K562 (cell line): ENCODE measurements around the gene PTRHD1.

ENCODE experiments used
- CCAR2 ChIP-seq: fragments of 200-400 bp; formaldehyde crosslinking; IDR thresholded peaks from 2 replicates; pipeline ENCODE4 v1.6.1; 2017; ENCODE audit warnings: mild to moderate bottlenecking, low read depth, low read length
- TF ChIP-seq, protein P1 (sequence below): fragments of 250-450 bp; sonication (Bioruptor Pico); IDR thresholded peaks from 2 replicates; pipeline ENCODE4 v1.4.0; 2020; ENCODE audit warnings: mild to moderate bottlenecking, moderate library complexity

DNA sequence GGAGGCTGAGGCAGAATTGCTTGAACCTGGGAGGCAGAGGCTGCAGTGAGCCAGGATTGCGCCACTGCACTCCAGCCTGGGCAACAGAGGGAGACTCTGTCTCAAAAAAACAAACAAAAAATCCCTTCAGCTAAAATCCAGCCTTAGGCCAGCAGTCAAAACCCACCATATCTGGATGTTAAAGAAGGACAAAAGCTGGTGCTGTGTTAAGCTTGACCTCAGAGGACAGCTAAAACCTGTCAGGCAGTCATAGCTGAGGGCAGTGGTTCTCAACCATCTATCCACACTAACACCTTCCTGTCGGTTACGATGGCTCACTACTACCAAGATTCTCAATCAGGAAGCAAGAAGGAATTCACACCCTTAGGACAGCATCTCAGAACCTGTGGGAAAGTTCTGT, 9.6 kb downstream of the PTRHD1 start:
- TF ChIP-seq, protein P1, sequence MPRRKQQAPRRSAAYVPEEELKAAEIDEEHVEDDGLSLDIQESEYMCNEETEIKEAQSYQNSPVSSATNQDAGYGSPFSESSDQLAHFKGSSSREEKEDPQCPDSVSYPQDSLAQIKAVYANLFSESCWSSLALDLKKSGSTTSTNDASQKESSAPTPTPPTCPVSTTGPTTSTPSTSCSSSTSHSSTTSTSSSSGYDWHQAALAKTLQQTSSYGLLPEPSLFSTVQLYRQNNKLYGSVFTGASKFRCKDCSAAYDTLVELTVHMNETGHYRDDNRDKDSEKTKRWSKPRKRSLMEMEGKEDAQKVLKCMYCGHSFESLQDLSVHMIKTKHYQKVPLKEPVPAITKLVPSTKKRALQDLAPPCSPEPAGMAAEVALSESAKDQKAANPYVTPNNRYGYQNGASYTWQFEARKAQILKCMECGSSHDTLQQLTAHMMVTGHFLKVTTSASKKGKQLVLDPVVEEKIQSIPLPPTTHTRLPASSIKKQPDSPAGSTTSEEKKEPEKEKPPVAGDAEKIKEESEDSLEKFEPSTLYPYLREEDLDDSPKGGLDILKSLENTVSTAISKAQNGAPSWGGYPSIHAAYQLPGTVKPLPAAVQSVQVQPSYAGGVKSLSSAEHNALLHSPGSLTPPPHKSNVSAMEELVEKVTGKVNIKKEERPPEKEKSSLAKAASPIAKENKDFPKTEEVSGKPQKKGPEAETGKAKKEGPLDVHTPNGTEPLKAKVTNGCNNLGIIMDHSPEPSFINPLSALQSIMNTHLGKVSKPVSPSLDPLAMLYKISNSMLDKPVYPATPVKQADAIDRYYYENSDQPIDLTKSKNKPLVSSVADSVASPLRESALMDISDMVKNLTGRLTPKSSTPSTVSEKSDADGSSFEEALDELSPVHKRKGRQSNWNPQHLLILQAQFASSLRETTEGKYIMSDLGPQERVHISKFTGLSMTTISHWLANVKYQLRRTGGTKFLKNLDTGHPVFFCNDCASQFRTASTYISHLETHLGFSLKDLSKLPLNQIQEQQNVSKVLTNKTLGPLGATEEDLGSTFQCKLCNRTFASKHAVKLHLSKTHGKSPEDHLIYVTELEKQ = no peak
- TF ChIP-seq CCAR2 = no peak
